ENCODE data around the gene FOXL2NB. TPM values are rescaled to one million over a fixed set of nuclear protein-coding genes. Genes with fewer than 3 reads are reported as not detected.

FOXL2NB gene
- total RNA-seq, 2 experiments from 2014 or later = not detected

- DNase-seq (ENCODE audit: low spot score) = no peak
- H3K27ac ChIP-seq (ENCODE audit: low read depth, low read length, poor library complexity, severe bottlenecking) = no peak overlapping the region
- CTCF ChIA-PET (ENCODE audit: unreplicated experiment) = no interaction called here
- no peaks in the 10 kb centered on the region for H3K79me2 ChIP-seq (ENCODE audit: insufficient read depth, low read depth, low read length)
- H3K4me1 ChIP-seq (ENCODE audit: insufficient read depth, low read length, poor library complexity, severe bottlenecking) = no peaks in the 10 kb centered on the region
- no TSS peak for BruUV-seq (replicated peaks)
- no peak overlapping the region for H3K4me3 ChIP-seq (ENCODE audit: low read depth, low read length, poor library complexity, severe bottlenecking)
- TF ChIP-seq CTCF (conservative IDR thresholded peaks at IDR 0.05; ENCODE audit: low read length) = no peak
- TF ChIP-seq EZH2phosphoT487 (IDR thresholded peaks at IDR 0.05; ENCODE audit: borderline replicate concordance, low read depth, low read length) = no peak
- no peaks in the 10 kb centered on the region for H3K9me3 ChIP-seq (ENCODE audit: low read length)
- no peaks in the 10 kb centered on the region for H3K36me3 ChIP-seq (ENCODE audit: insufficient read depth, low read length)
- H3K4me2 ChIP-seq (ENCODE audit: low read length) = no peak overlapping the region
- intact Hi-C loops (cut with micrococcal nuclease; ENCODE audit: unreplicated experiment) = no loop called here
- POLR2A ChIA-PET = interaction anchor here (0.7 to 1.5 kb wide), 2 partner anchors 11 to 1008 kb away, joined by 4 to 6 read pairs; no protein-coding TSS in a partner anchor
- no peak overlapping the region for H2AFZ ChIP-seq (ENCODE audit: low read length)
- H4K20me1 ChIP-seq (ENCODE audit: insufficient read depth, low read length) = no peaks in the 10 kb centered on the region
- no peaks in the 10 kb centered on the region for H3K9me2 ChIP-seq (ENCODE audit: insufficient read depth, low read length)
These were observed 44.8 kb upstream of the FOXL2NB start for GRCh38 chr3:138902171-138902570.

GRCh38 chr3:138907539-138907938, 39.5 kb upstream of the FOXL2NB start:
- no peaks in the 10 kb centered on the region for H3K79me2 ChIP-seq (ENCODE audit: insufficient read depth, low read depth, low read length)
- ChIA-PET CTCF (ENCODE audit: unreplicated experiment) (no interaction called here), POLR2A (interaction anchor here (0.6 kb wide), 2 partner anchors 192 to 314 kb away, joined by 3 read pairs; no protein-coding TSS in a partner anchor)
- H3K9me2 ChIP-seq (ENCODE audit: insufficient read depth, low read length) = no peaks in the 10 kb centered on the region
- intact Hi-C loops (cut with micrococcal nuclease; ENCODE audit: unreplicated experiment) = no loop called here
- no peak overlapping the region for H3K27ac ChIP-seq (ENCODE audit: low read depth, low read length, poor library complexity, severe bottlenecking)
- H3K9me3 ChIP-seq (ENCODE audit: low read length) = no peaks in the 10 kb centered on the region
- no peak for TF ChIP-seq EZH2phosphoT487 (IDR thresholded peaks at IDR 0.05; ENCODE audit: borderline replicate concordance, low read depth, low read length)
- TF ChIP-seq CTCF (conservative IDR thresholded peaks at IDR 0.05; ENCODE audit: low read length) = no peak
- H4K20me1 ChIP-seq (ENCODE audit: insufficient read depth, low read length) = no peaks in the 10 kb centered on the region
- H3K36me3 ChIP-seq (ENCODE audit: insufficient read depth, low read length) = no peaks in the 10 kb centered on the region
- no peaks in the 10 kb centered on the region for H3K4me1 ChIP-seq (ENCODE audit: insufficient read depth, low read length, poor library complexity, severe bottlenecking)
- no peak overlapping the region for H3K4me2 ChIP-seq (ENCODE audit: low read length)
- no peak overlapping the region for H2AFZ ChIP-seq (ENCODE audit: low read length)
- BruUV-seq (replicated peaks) = no TSS peak
- H3K4me3 ChIP-seq (ENCODE audit: low read depth, low read length, poor library complexity, severe bottlenecking) = no peak overlapping the region
- no peak for DNase-seq (ENCODE audit: low spot score)

GRCh38 chr3:138908846-138909245, 38.2 kb upstream of the FOXL2NB start:
- H3K9me2 ChIP-seq (ENCODE audit: insufficient read depth, low read length) = no peaks in the 10 kb centered on the region
- no peak overlapping the region for H3K27ac ChIP-seq (ENCODE audit: low read depth, low read length, poor library complexity, severe bottlenecking)
- no TSS peak for BruUV-seq (replicated peaks)
- intact Hi-C loops (cut with micrococcal nuclease; ENCODE audit: unreplicated experiment) = no loop called here
- no peak for TF ChIP-seq CTCF (conservative IDR thresholded peaks at IDR 0.05; ENCODE audit: low read length)
- no peak for TF ChIP-seq EZH2phosphoT487 (IDR thresholded peaks at IDR 0.05; ENCODE audit: borderline replicate concordance, low read depth, low read length)
- no peak overlapping the region for H2AFZ ChIP-seq (ENCODE audit: low read length)
- no peak overlapping the region for H3K4me2 ChIP-seq (ENCODE audit: low read length)
- no peaks in the 10 kb centered on the region for H4K20me1 ChIP-seq (ENCODE audit: insufficient read depth, low read length)
- no peaks in the 10 kb centered on the region for H3K4me1 ChIP-seq (ENCODE audit: insufficient read depth, low read length, poor library complexity, severe bottlenecking)
- no peaks in the 10 kb centered on the region for H3K79me2 ChIP-seq (ENCODE audit: insufficient read depth, low read depth, low read length)
- DNase-seq (ENCODE audit: low spot score) = no peak
- no peaks in the 10 kb centered on the region for H3K9me3 ChIP-seq (ENCODE audit: low read length)
- CTCF ChIA-PET (ENCODE audit: unreplicated experiment) = no interaction called here
- POLR2A ChIA-PET = no interaction called here
- no peak overlapping the region for H3K4me3 ChIP-seq (ENCODE audit: low read depth, low read length, poor library complexity, severe bottlenecking)
- no peaks in the 10 kb centered on the region for H3K36me3 ChIP-seq (ENCODE audit: insufficient read depth, low read length)

All from OCI-LY7 (cell line).